Gastroesophageal sphincter (tissue), 4 donors: ENCODE measurements around the gene CCT7. TPM values are rescaled to one million over a fixed set of nuclear protein-coding genes. Genes with fewer than 3 reads are reported as not detected.

ENCODE experiments used
- ATAC-seq: fragments of 150-250 bp; one replicate; pipeline ENCODE4 v1.9.1; 2016; ENCODE audit warnings: mild to moderate bottlenecking, moderate library complexity
- H3K27ac ChIP-seq, 4 donors: fragments of 200-600 bp; sonication (generic) in 3 of 4; 1 replicate in 3 of 4; 2 replicates in 1 of 4; pipeline ENCODE4 v1.5.1; 2016 to 2019
- H3K27me3 ChIP-seq: fragments of 200-600 bp; sonication (generic); one replicate; pipeline ENCODE4 v1.5.1; 2019
- H3K36me3 ChIP-seq, 2 donors: fragments of 200-600 bp; sonication (generic); one replicate each; pipeline ENCODE4 v1.5.1; 2019; ENCODE audit warnings: control low read depth in 1 of 2
- H3K4me1 ChIP-seq, 3 donors: fragments of 200-600 bp; sonication (generic); 1 replicate in 2 of 3; 2 replicates in 1 of 3; pipeline ENCODE4 v1.5.1; 2016 to 2019; ENCODE audit warnings: control low read depth in 2 of 3
- H3K4me3 ChIP-seq, 2 donors: fragments of 200-600 bp; sonication (generic); one replicate each; pipeline ENCODE4 v1.5.1; 2019; ENCODE audit warnings: mild to moderate bottlenecking in 1 of 2, moderate library complexity in 1 of 2
- H3K9me3 ChIP-seq, 3 donors: fragments of 200-600 bp; sonication (generic); one replicate each; pipeline ENCODE4 v1.5.1; 2017 to 2019; ENCODE audit warnings: control low read depth in 2 of 3
- CTCF ChIP-seq, 4 experiments: fragments of 200-600 bp in 2 of 4; fragments of 450-650 bp in 2 of 4; sonication (generic) in 1 of 4; IDR thresholded peaks; one replicate each; pipeline ENCODE4 v1.5.1; 2017 to 2019; ENCODE audit warnings: antibody characterized with exemption in 4 of 4, mild to moderate bottlenecking in 2 of 4, moderate library complexity in 2 of 4
- EP300 ChIP-seq: sonication (generic); formaldehyde crosslinking; IDR thresholded peaks from one replicate; pipeline ENCODE4 v1.6.1; 2017; ENCODE audit warnings: antibody characterized with exemption, mild to moderate bottlenecking
- POLR2A ChIP-seq, 2 donors: fragments of 450-650 bp; IDR thresholded peaks; one replicate each; pipeline ENCODE4 v1.6.1; 2017; ENCODE audit warnings: antibody characterized with exemption in 2 of 2, mild to moderate bottlenecking in 2 of 2, moderate library complexity in 1 of 2
- POLR2AphosphoS5 ChIP-seq: sonication (generic); formaldehyde crosslinking; IDR thresholded peaks from one replicate; pipeline ENCODE4 v1.6.1; 2017; ENCODE audit warnings: antibody characterized with exemption
- WGBS, 2 donors: methylation state at CpG; one replicate each; pipeline ENCODE4 v1.1.5; 2018; ENCODE audit warnings: low coverage in 1 of 2; 5-methylcytosine and 5-hydroxymethylcytosine counted together
- total RNA-seq, 4 donors: library from RNA; depleted of rRNA; stranded (reverse); fragments of >200 nt; gene quantifications; one replicate each; pipeline ENCODE4 v1.1.0, GENCODE V29; 2016

CCT7 gene
- total RNA-seq, 4 donors from 2014 or later, result 221 to 258 (median 240) TPM

- TF ChIP-seq POLR2AphosphoS5 (no peak), POLR2A (IDR thresholded peaks at IDR 0.05) (no peak), EP300 (no peak), CTCF (IDR thresholded peaks at IDR 0.05) (no peak)
- Histone ChIP-seq H3K36me3 (no peaks in the 10 kb centered on the region), H3K27me3 (peaks cover 14% of the 10 kb centered on the region), H3K9me3 (peaks cover 0 to 4% (median 0%) of the 10 kb centered on the region in 3 donors), H3K27ac (no peak overlapping the region), H3K4me1 (peaks cover 0 to 18% (median 8%) of the 10 kb centered on the region in 3 donors), H3K4me3 (no peak overlapping the region)
- 71 to 88% methylated on average over 3 to 9 of the region's 9 CpGs for WGBS, 2 donors
- ATAC-seq, result no peak
Measured at GRCh38 chr2:73279852-73280251, 45.7 kb downstream of the CCT7 start.

GRCh38 chr2:73281244-73281643 is 47.1 kb downstream of the CCT7 start:
- Histone ChIP-seq H3K4me1 (peaks cover 0 to 23% (median 9%) of the 10 kb centered on the region in 3 donors), H3K9me3 (peaks cover 0 to 4% (median 0%) of the 10 kb centered on the region in 3 donors), H3K36me3 (no peaks in the 10 kb centered on the region), H3K4me3 (no peak overlapping the region), H3K27ac (no peak overlapping the region), H3K27me3 (peaks cover 26% of the 10 kb centered on the region)
- no peak for ATAC-seq
- TF ChIP-seq CTCF (IDR thresholded peaks at IDR 0.05) (no peak), EP300 (no peak), POLR2A (IDR thresholded peaks at IDR 0.05) (no peak), POLR2AphosphoS5 (no peak)

- H3K27me3 ChIP-seq, result peaks cover 44% of the 10 kb centered on the region
- 69 to 80% methylated on average over 2 of the region's 5 CpGs for WGBS, 2 donors
- no peak for ATAC-seq
- H3K4me3 ChIP-seq, result peak overlapping the region in 1 of 2 donors; percentile 73
- no peaks in the 10 kb centered on the region for H3K9me3 ChIP-seq
- H3K4me1 ChIP-seq, result peaks cover 0 to 23% (median 9%) of the 10 kb centered on the region in 3 donors
- TF ChIP-seq CTCF (IDR thresholded peaks at IDR 0.05) (no peak), POLR2AphosphoS5 (no peak), EP300 (no peak), POLR2A (IDR thresholded peaks at IDR 0.05) (no peak)
- no peak overlapping the region for H3K27ac ChIP-seq
- H3K36me3 ChIP-seq, result no peaks in the 10 kb centered on the region
Measured at GRCh38 chr2:73282924-73283544, 48.9 kb downstream of the CCT7 start.

GRCh38 chr2:73283545-73284295 is 49.6 kb downstream of the CCT7 start:
- peaks cover 51% of the 10 kb centered on the region for H3K27me3 ChIP-seq
- peaks cover 0 to 23% (median 9%) of the 10 kb centered on the region in 3 donors for H3K4me1 ChIP-seq
- peak overlapping the region; percentile 53 to 73 for H3K4me3 ChIP-seq
- WGBS, 2 donors, result no CpG with 5 or more reads among the region's 43 CpGs
- H3K36me3 ChIP-seq, result no peaks in the 10 kb centered on the region
- peak overlapping the region in 1 of 4 donors; percentile 36 for H3K27ac ChIP-seq
- no peaks in the 10 kb centered on the region for H3K9me3 ChIP-seq
- TF ChIP-seq POLR2A (IDR thresholded peaks at IDR 0.05) (no peak), CTCF (IDR thresholded peaks at IDR 0.05) (no peak), POLR2AphosphoS5 (no peak), EP300 (no peak)
- ATAC-seq, result peak; percentile 39
